Fibroblast of lung (primary cell): ENCODE data around the gene NSMCE4A.

ENCODE experiments used
- EZH2 ChIP-seq: IDR thresholded peaks from 2 replicates; pipeline ENCODE4 v1.5.1; 2012; ENCODE audit warnings: low read length, control low read depth, mild to moderate bottlenecking; ENCODE audit errors: missing control alignments
- TF ChIP-seq, protein P1 (sequence below), 2 donors: IDR thresholded peaks in 1 of 2; conservative IDR thresholded peaks in 1 of 2; 1 replicate in 1 of 2; 2 replicates in 1 of 2; pipeline ENCODE4 v1.5.1; 2011 to 2012; ENCODE audit warnings: low read length in 2 of 2, control low read depth in 1 of 2, inconsistent platforms in 1 of 2, low read depth in 1 of 2, mild to moderate bottlenecking in 1 of 2

DNA sequence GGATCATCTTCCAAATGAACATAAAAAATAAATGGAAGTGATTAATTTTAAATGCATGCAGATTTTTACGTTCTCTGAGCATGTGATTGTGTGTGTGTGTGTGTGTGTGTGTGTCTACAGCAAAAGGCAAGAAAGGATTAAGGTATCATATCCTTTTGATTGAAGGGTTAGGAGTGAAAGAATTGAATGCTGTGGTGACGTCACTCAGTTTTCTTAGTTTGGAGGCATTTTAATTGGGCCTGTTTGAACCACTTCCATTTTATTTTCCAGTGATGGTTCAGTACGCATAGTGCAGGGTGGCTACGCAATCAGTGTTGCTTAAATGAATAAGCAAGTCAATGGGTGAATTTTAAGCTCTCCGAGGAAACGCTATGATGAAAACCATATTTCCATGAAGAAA lies 45.2 kb upstream of the NSMCE4A start:
- TF ChIP-seq, protein P1, sequence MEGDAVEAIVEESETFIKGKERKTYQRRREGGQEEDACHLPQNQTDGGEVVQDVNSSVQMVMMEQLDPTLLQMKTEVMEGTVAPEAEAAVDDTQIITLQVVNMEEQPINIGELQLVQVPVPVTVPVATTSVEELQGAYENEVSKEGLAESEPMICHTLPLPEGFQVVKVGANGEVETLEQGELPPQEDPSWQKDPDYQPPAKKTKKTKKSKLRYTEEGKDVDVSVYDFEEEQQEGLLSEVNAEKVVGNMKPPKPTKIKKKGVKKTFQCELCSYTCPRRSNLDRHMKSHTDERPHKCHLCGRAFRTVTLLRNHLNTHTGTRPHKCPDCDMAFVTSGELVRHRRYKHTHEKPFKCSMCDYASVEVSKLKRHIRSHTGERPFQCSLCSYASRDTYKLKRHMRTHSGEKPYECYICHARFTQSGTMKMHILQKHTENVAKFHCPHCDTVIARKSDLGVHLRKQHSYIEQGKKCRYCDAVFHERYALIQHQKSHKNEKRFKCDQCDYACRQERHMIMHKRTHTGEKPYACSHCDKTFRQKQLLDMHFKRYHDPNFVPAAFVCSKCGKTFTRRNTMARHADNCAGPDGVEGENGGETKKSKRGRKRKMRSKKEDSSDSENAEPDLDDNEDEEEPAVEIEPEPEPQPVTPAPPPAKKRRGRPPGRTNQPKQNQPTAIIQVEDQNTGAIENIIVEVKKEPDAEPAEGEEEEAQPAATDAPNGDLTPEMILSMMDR (conservative IDR thresholded peaks at IDR 0.05 in 1 of 2, IDR thresholded peaks at IDR 0.05 in 1 of 2; ENCODE audit: low read depth in 1 of 2, low read length in 2 of 2): no peak
- no peak for TF ChIP-seq EZH2
